ENCODE results near the gene GSTM1.

The GSTM1 gene

GRCh38 chr1:109644670-109645069, 42.9 kb upstream of the GSTM1 start:
- no peak overlapping the region for H3K4me2 ChIP-seq
- no peaks in the 10 kb centered on the region for H3K79me2 ChIP-seq (ENCODE audit: insufficient read depth, low read depth)
- TF ChIP-seq CTCF (conservative IDR thresholded peaks at IDR 0.05; ENCODE audit: low read depth, low read length), result no peak
- H3K4me3 ChIP-seq (IDR thresholded peaks at IDR 0.05; ENCODE audit: insufficient read depth, low read depth, low read length), result no peak overlapping the region
- peaks cover 17% of the 10 kb centered on the region for H3K4me1 ChIP-seq (ENCODE audit: low read depth, poor library complexity, severe bottlenecking)
- no peaks in the 10 kb centered on the region for H3K27me3 ChIP-seq (ENCODE audit: insufficient read depth, low read depth)
- no peak overlapping the region for H2AFZ ChIP-seq (ENCODE audit: low read depth)
- no peak overlapping the region for H3K27ac ChIP-seq
- no peak overlapping the region for H3K9ac ChIP-seq
- no peaks in the 10 kb centered on the region for H4K20me1 ChIP-seq (ENCODE audit: insufficient read depth)
- H3K36me3 ChIP-seq (ENCODE audit: insufficient read depth), result no peaks in the 10 kb centered on the region

DNA sequence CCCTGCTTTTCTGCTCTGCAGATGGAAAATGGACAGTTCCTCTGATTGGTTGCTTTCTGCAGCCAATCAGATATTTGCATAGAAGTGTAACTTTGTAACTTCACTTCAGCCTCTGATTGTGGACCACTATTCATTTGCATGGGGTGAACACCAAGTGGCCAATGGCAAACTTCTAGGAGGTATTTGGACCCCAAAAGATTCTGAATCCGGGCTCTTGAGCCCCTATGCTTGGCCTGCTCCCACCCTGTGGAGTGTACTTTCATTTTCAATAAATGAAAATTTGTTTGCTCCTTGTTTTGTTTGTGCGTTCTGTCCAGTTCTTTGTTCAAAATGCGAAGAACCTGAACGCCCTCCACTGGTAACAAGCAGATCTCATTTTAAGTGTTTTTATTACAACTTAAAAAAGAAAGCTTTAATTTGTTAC, 38.1 kb upstream of the GSTM1 start:
- no peaks in the 10 kb centered on the region for H4K20me1 ChIP-seq (ENCODE audit: insufficient read depth)
- H3K27ac ChIP-seq, result no peak overlapping the region
- TF ChIP-seq CTCF (conservative IDR thresholded peaks at IDR 0.05; ENCODE audit: low read depth, low read length), result no peak
- H2AFZ ChIP-seq (ENCODE audit: low read depth), result no peak overlapping the region
- H3K9ac ChIP-seq, result no peak overlapping the region
- H3K36me3 ChIP-seq (ENCODE audit: insufficient read depth), result no peaks in the 10 kb centered on the region
- H3K27me3 ChIP-seq (ENCODE audit: insufficient read depth, low read depth), result no peaks in the 10 kb centered on the region; the same call in 1 of the 2 replicates
- H3K79me2 ChIP-seq (ENCODE audit: insufficient read depth, low read depth), result no peaks in the 10 kb centered on the region
- no peak overlapping the region for H3K4me3 ChIP-seq (IDR thresholded peaks at IDR 0.05; ENCODE audit: insufficient read depth, low read depth, low read length)
- H3K4me2 ChIP-seq, result no peak overlapping the region
- no peaks in the 10 kb centered on the region for H3K4me1 ChIP-seq (ENCODE audit: low read depth, poor library complexity, severe bottlenecking)

DNA sequence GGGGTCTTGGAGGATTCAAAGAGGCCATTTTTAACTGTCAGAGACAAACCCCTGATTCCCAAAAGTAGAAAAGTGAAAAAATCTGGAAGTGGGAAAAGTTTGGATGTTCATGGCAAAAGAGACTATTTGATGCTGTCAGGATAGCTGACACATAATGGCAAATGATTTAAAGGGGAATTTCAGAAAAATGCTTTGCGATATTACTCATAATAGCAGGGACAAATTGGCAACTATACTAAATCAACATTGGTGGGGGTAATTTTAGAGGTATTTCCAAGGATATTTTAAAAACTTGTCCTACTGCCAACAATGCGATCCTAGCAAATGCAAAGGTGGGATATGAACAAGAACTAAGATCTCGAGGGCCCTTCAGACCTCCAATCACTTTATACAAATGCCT, 37.0 kb upstream of the GSTM1 start:
- Histone ChIP-seq H3K9ac (no peak overlapping the region), H3K27ac (no peak overlapping the region), H3K4me1 (ENCODE audit: low read depth, poor library complexity, severe bottlenecking) (peaks cover 9% of the 10 kb centered on the region), H3K79me2 (ENCODE audit: insufficient read depth, low read depth) (no peaks in the 10 kb centered on the region), H3K36me3 (ENCODE audit: insufficient read depth) (no peaks in the 10 kb centered on the region), H4K20me1 (ENCODE audit: insufficient read depth) (no peaks in the 10 kb centered on the region), H2AFZ (ENCODE audit: low read depth) (no peak overlapping the region), H3K27me3 (ENCODE audit: insufficient read depth, low read depth) (no peaks in the 10 kb centered on the region; the same call in 1 of the 2 replicates), H3K4me3 (IDR thresholded peaks at IDR 0.05; ENCODE audit: insufficient read depth, low read depth, low read length) (no peak overlapping the region), H3K4me2 (no peak overlapping the region)
- no peak for TF ChIP-seq CTCF (conservative IDR thresholded peaks at IDR 0.05; ENCODE audit: low read depth, low read length)

DNA sequence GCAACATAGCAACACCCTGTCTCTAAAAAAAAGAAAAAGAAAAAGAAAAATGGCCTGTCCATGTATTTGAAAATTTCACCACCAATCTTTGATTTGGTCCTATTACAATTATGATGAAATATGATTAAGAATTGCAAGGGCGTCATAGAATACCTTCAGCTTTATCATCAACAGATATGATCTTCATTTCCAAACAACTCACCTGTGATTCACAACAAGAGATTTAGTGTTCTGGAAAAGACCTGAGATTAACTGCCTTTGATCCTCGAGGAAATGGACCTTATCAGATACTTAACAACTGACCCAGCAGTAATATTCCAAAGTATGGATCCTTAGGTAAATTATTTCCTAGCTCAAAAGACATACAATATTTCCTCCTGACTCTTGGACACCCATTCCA, 35.2 kb upstream of the GSTM1 start:
- H3K4me2 ChIP-seq, result no peak overlapping the region
- no peak for TF ChIP-seq CTCF (conservative IDR thresholded peaks at IDR 0.05; ENCODE audit: low read depth, low read length)

More for the DNA sequence above, 35.2 kb upstream of the GSTM1 start:
- Histone ChIP-seq H2AFZ (ENCODE audit: low read depth) (no peak overlapping the region), H3K4me3 (IDR thresholded peaks at IDR 0.05; ENCODE audit: insufficient read depth, low read depth, low read length) (no peak overlapping the region), H3K27ac (no peak overlapping the region), H4K20me1 (ENCODE audit: insufficient read depth) (no peaks in the 10 kb centered on the region), H3K79me2 (ENCODE audit: insufficient read depth, low read depth) (no peaks in the 10 kb centered on the region), H3K4me1 (ENCODE audit: low read depth, poor library complexity, severe bottlenecking) (peaks cover 9% of the 10 kb centered on the region), H3K27me3 (ENCODE audit: insufficient read depth, low read depth) (no peaks in the 10 kb centered on the region; the same call in 1 of the 2 replicates), H3K9ac (no peak overlapping the region), H3K36me3 (ENCODE audit: insufficient read depth) (no peaks in the 10 kb centered on the region)
